ENCODE data around the gene SH3BGRL2. TPM values are rescaled to one million over a fixed set of nuclear protein-coding genes. Genes with fewer than 3 reads are reported as not detected.

The SH3BGRL2 gene
- total RNA-seq, 3 donors from 2014 or later (not counting 1 experiment from before 2014, with no cell fraction given), result 0.68 to 5.8 (median 1.6) TPM

DNA sequence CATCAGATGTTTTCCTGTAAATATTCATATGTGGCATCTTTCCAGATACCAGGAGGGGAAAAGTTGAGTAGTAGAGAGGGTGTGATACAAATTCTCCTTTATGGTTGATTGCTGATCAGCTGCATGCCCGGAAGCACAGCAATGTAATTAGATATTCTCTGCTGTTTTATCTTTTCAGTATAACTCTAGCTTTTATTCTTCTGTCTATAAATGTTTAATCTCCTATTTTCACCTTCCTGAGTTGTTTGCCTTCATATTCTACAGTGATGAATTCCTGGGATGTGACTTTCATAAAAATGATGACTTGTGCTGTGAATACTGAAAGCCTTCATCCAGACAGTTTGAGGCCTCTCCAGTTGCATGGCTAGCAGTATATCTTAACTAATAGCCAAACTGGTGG lies 53.7 kb downstream of the SH3BGRL2 start:
- no peaks in the 10 kb centered on the region for H3K27me3 Mint-ChIP-seq (ENCODE audit: low read depth in 2 of 2)
- intact Hi-C loops (cut with micrococcal nuclease), result no loop called here
- H3K27ac Mint-ChIP-seq, result no peak overlapping the region
- H3K27ac ChIP-seq (ENCODE audit: low read length), result no peak overlapping the region
- H3K4me1 Mint-ChIP-seq, result no peaks in the 10 kb centered on the region
- H3K9me3 Mint-ChIP-seq, result peaks cover 0 to 2% of the 10 kb centered on the region in 2 donors
- H3K9me3 ChIP-seq (ENCODE audit: control insufficient read depth, insufficient read depth, low read length), result no peaks in the 10 kb centered on the region
- H3K4me3 Mint-ChIP-seq, result no peak overlapping the region
- H3K4me3 ChIP-seq (ENCODE audit: low read length), result no peak overlapping the region
- no peaks in the 10 kb centered on the region for H3K4me1 ChIP-seq (ENCODE audit: control insufficient read depth, insufficient read depth, low read length)
- ATAC-seq, result no peak
- TF ChIP-seq, protein P1, sequence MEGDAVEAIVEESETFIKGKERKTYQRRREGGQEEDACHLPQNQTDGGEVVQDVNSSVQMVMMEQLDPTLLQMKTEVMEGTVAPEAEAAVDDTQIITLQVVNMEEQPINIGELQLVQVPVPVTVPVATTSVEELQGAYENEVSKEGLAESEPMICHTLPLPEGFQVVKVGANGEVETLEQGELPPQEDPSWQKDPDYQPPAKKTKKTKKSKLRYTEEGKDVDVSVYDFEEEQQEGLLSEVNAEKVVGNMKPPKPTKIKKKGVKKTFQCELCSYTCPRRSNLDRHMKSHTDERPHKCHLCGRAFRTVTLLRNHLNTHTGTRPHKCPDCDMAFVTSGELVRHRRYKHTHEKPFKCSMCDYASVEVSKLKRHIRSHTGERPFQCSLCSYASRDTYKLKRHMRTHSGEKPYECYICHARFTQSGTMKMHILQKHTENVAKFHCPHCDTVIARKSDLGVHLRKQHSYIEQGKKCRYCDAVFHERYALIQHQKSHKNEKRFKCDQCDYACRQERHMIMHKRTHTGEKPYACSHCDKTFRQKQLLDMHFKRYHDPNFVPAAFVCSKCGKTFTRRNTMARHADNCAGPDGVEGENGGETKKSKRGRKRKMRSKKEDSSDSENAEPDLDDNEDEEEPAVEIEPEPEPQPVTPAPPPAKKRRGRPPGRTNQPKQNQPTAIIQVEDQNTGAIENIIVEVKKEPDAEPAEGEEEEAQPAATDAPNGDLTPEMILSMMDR (IDR thresholded peaks at IDR 0.05), result no peak
- no peaks in the 10 kb centered on the region for H3K27me3 ChIP-seq (ENCODE audit: control insufficient read depth, insufficient read depth, low read length)
- no peaks in the 10 kb centered on the region for H3K36me3 Mint-ChIP-seq
- no CpG with 5 or more reads among the region's 1 CpG for WGBS (ENCODE audit: insufficient coverage)
- H3K36me3 ChIP-seq (ENCODE audit: control insufficient read depth, insufficient read depth, low read length), result no peaks in the 10 kb centered on the region
- DNase-seq, result no peak

- Mint-ChIP-seq H3K9me3 (peaks cover 0 to 2% of the 10 kb centered on the region in 2 donors), H3K36me3 (no peaks in the 10 kb centered on the region), H3K27ac (no peak overlapping the region), H3K4me3 (no peak overlapping the region), H3K4me1 (no peaks in the 10 kb centered on the region), H3K27me3 (ENCODE audit: low read depth in 2 of 2) (no peaks in the 10 kb centered on the region)
- Histone ChIP-seq H3K27me3 (ENCODE audit: control insufficient read depth, insufficient read depth, low read length) (no peaks in the 10 kb centered on the region), H3K27ac (ENCODE audit: low read length) (no peak overlapping the region), H3K36me3 (ENCODE audit: control insufficient read depth, insufficient read depth, low read length) (no peaks in the 10 kb centered on the region), H3K4me1 (ENCODE audit: control insufficient read depth, insufficient read depth, low read length) (no peaks in the 10 kb centered on the region), H3K4me3 (ENCODE audit: low read length) (no peak overlapping the region), H3K9me3 (ENCODE audit: control insufficient read depth, insufficient read depth, low read length) (no peaks in the 10 kb centered on the region)
- no peak for DNase-seq
- TF ChIP-seq, protein P1 (IDR thresholded peaks at IDR 0.05), result no peak
- no peak for ATAC-seq
- intact Hi-C loops (cut with micrococcal nuclease), result no loop called here
- WGBS (ENCODE audit: insufficient coverage), result 56% methylated on average over 3 of the region's 3 CpGs
Measured at GRCh38 chr6:79686707-79687309, 55.7 kb downstream of the SH3BGRL2 start.

- no peaks in the 10 kb centered on the region for H3K27me3 Mint-ChIP-seq (ENCODE audit: low read depth in 2 of 2)
- WGBS (ENCODE audit: insufficient coverage), result 100% methylated on average over 1 of the region's 1 CpG
Measured at GRCh38 chr6:79687759-79688158, 56.6 kb downstream of the SH3BGRL2 start.

More at GRCh38 chr6:79687759-79688158, 56.6 kb downstream of the SH3BGRL2 start:
- no peaks in the 10 kb centered on the region for H3K27me3 ChIP-seq (ENCODE audit: control insufficient read depth, insufficient read depth, low read length)
- H3K27ac ChIP-seq (ENCODE audit: low read length), result no peak overlapping the region
- Mint-ChIP-seq H3K4me1 (no peaks in the 10 kb centered on the region), H3K27ac (no peak overlapping the region), H3K9me3 (peaks cover 0 to 2% of the 10 kb centered on the region in 2 donors), H3K36me3 (no peaks in the 10 kb centered on the region), H3K4me3 (no peak overlapping the region)
- intact Hi-C loops (cut with micrococcal nuclease), result no loop called here
- H3K4me3 ChIP-seq (ENCODE audit: low read length), result no peak overlapping the region
- no peak for ATAC-seq
- no peaks in the 10 kb centered on the region for H3K9me3 ChIP-seq (ENCODE audit: control insufficient read depth, insufficient read depth, low read length)
- no peaks in the 10 kb centered on the region for H3K4me1 ChIP-seq (ENCODE audit: control insufficient read depth, insufficient read depth, low read length)
- no peaks in the 10 kb centered on the region for H3K36me3 ChIP-seq (ENCODE audit: control insufficient read depth, insufficient read depth, low read length)
- TF ChIP-seq, protein P1 (IDR thresholded peaks at IDR 0.05), result no peak
- DNase-seq, result no peak

All from natural killer cell (primary cell).